Right atrium auricular region (tissue), 2 donors: ENCODE data around the gene SCGB1A1. TPM values are rescaled to one million over a fixed set of nuclear protein-coding genes. Genes with fewer than 3 reads are reported as not detected.

Experiments used
- DNase-seq: peaks from one replicate; pipeline ENCODE4 v3.0.0-alpha.2; 2019; ENCODE audit warnings: low spot score
- H3K27ac ChIP-seq, 2 donors: fragments of 200-600 bp; sonication (generic); 1 replicate in 1 of 2; 2 replicates in 1 of 2; pipeline ENCODE4 v1.5.1; 2016 to 2019
- H3K27me3 ChIP-seq, 2 donors: fragments of 200-600 bp; sonication (generic); one replicate each; pipeline versions ENCODE4 v1.5.1 to v1.6.0; 2017 to 2019
- H3K36me3 ChIP-seq: fragments of 200-600 bp; sonication (generic); one replicate; pipeline ENCODE4 v1.5.1; 2016
- H3K4me1 ChIP-seq, 2 donors: fragments of 200-600 bp; sonication (generic); one replicate each; pipeline versions ENCODE4 v1.5.1 to v1.6.0; 2017 to 2019
- H3K4me3 ChIP-seq, 2 donors: fragments of 200-600 bp; sonication (generic); 1 replicate in 1 of 2; 2 replicates in 1 of 2; pipeline ENCODE4 v1.5.1; 2017 to 2019; ENCODE audit warnings: mild to moderate bottlenecking in 1 of 2, moderate library complexity in 1 of 2
- H3K9me3 ChIP-seq, 2 donors: fragments of 200-600 bp; sonication (generic); one replicate each; pipeline ENCODE4 v1.5.1; 2019
- CTCF ChIP-seq, 2 donors: fragments of 200-600 bp; sonication (generic); IDR thresholded peaks; one replicate each; pipeline ENCODE4 v1.5.1; 2019; ENCODE audit warnings: antibody characterized with exemption in 2 of 2
- total RNA-seq, 2 donors: library from RNA; depleted of rRNA; stranded (reverse); fragments of >200 nt; gene quantifications; one replicate each; pipeline ENCODE4 v1.1.0, GENCODE V29; 2016

SCGB1A1 gene
- total RNA-seq, 2 donors from 2014 or later: not detected

- no peaks in the 10 kb centered on the region for H3K27me3 ChIP-seq
- no peaks in the 10 kb centered on the region for H3K36me3 ChIP-seq
- H3K4me1 ChIP-seq: peaks cover 0 to 11% of the 10 kb centered on the region in 2 donors
- no peak for TF ChIP-seq CTCF (IDR thresholded peaks at IDR 0.05)
- H3K27ac ChIP-seq: no peak overlapping the region
- no peak overlapping the region for H3K4me3 ChIP-seq
- no peak for DNase-seq
- H3K9me3 ChIP-seq: no peaks in the 10 kb centered on the region
Measured at GRCh38 chr11:62427630-62428233, 8.9 kb downstream of the SCGB1A1 start.

- DNase-seq: no peak
- Histone ChIP-seq H3K27ac (no peak overlapping the region), H3K4me3 (no peak overlapping the region), H3K9me3 (no peaks in the 10 kb centered on the region), H3K4me1 (peaks cover 0 to 18% of the 10 kb centered on the region in 2 donors), H3K36me3 (no peaks in the 10 kb centered on the region), H3K27me3 (no peaks in the 10 kb centered on the region)
- no peak for TF ChIP-seq CTCF (IDR thresholded peaks at IDR 0.05)
Measured at GRCh38 chr11:62428871-62429560, 10.2 kb downstream of the SCGB1A1 start.

- Histone ChIP-seq H3K36me3 (no peaks in the 10 kb centered on the region), H3K27ac (no peak overlapping the region), H3K27me3 (no peaks in the 10 kb centered on the region), H3K4me1 (peaks cover 0 to 25% of the 10 kb centered on the region in 2 donors), H3K4me3 (no peak overlapping the region), H3K9me3 (no peaks in the 10 kb centered on the region)
- DNase-seq: no peak
- no peak for TF ChIP-seq CTCF (IDR thresholded peaks at IDR 0.05)
Measured at GRCh38 chr11:62430425-62430824, 11.6 kb downstream of the SCGB1A1 start.

GRCh38 chr11:62431171-62431901, 12.5 kb downstream of the SCGB1A1 start:
- Histone ChIP-seq H3K27me3 (no peaks in the 10 kb centered on the region), H3K36me3 (no peaks in the 10 kb centered on the region), H3K9me3 (no peaks in the 10 kb centered on the region), H3K4me3 (no peak overlapping the region), H3K4me1 (peaks cover 0 to 25% of the 10 kb centered on the region in 2 donors), H3K27ac (no peak overlapping the region)
- TF ChIP-seq CTCF (IDR thresholded peaks at IDR 0.05): no peak
- no peak for DNase-seq

- H3K27me3 ChIP-seq: no peaks in the 10 kb centered on the region
- no peak overlapping the region for H3K27ac ChIP-seq
- no peak overlapping the region for H3K4me3 ChIP-seq
- no peak for TF ChIP-seq CTCF (IDR thresholded peaks at IDR 0.05)
- H3K4me1 ChIP-seq: peaks cover 0 to 21% of the 10 kb centered on the region in 2 donors
- no peak for DNase-seq
- no peaks in the 10 kb centered on the region for H3K36me3 ChIP-seq
- no peaks in the 10 kb centered on the region for H3K9me3 ChIP-seq
Measured at GRCh38 chr11:62432695-62433094, 13.9 kb downstream of the SCGB1A1 start.
